H1 (cell line): ENCODE data around the gene TVP23A. TPM values are rescaled to one million over a fixed set of nuclear protein-coding genes. Genes with fewer than 3 reads are reported as not detected.

Experiments
- polyA plus RNA-seq, 7 experiments: library from polyadenylated mRNA; depleted of rRNA in 3 of 7; stranded (reverse) in 5 of 7; unstranded in 2 of 7; fragments of >200 nt in 5 of 7; fragments of 200-250 nt in 2 of 7; gene quantifications; 1 replicate in 5 of 7; 2 replicates in 1 of 7; 4 replicates in 1 of 7; pipeline versions ENCODE4 v1.2.1 to v1.2.3, GENCODE V29; 2011 to 2013; ENCODE audit warnings: missing spikeins in 2 of 7, mixed read lengths in 2 of 7
- total RNA-seq: library from RNA; stranded (reverse); fragmentation: NEBNext Ultra II Directional; extraction: Animal tissue kit (Norgen Biotek cat#: 25700); gene quantifications from 2 replicates; pipeline ENCODE4 v1.2.1, GENCODE V29; 2021
- TF ChIP-seq, protein P1 (sequence below): fragments of 300-600 bp; sonication (generic); IDR thresholded peaks from 2 replicates; pipeline ENCODE4 v1.7.1; 2012; ENCODE audit warnings: low read length, moderate library complexity, mild to moderate bottlenecking, inconsistent platforms; ENCODE audit not compliant: insufficient replicate concordance
- TF ChIP-seq, protein P2 (sequence below): IDR thresholded peaks from 2 replicates; pipeline ENCODE4 v1.6.1; 2011; ENCODE audit warnings: low read depth, mild to moderate bottlenecking, low read length; ENCODE audit not compliant: insufficient read depth

Gene TVP23A
- total and polyA plus RNA-seq, 2 of the 8 experiments (the other 6 are each of a cell fraction or from before 2014, with no cell fraction given) = 2.2 to 3.1 TPM

DNA sequence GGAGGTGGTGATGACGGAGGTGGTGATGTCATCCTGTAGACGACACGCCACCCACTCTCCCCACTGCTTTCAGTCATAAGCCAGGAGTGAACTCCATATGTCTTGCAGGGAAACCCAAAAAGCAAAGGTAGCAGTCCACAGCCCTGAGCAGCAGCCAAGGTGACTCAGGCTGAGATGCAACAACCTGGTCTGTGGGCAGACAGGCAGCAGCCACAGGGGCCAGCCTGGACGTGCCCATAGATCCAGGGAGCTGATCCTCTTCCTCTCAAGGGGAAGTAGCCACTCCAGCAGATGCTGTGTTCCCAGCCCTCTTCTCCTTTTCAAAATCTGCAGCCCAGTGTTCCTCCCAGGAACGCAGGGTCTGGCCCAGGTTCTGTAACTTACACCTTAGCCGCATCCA is 41.1 kb upstream of the TVP23A start (continued):
- TF ChIP-seq, protein P1, sequence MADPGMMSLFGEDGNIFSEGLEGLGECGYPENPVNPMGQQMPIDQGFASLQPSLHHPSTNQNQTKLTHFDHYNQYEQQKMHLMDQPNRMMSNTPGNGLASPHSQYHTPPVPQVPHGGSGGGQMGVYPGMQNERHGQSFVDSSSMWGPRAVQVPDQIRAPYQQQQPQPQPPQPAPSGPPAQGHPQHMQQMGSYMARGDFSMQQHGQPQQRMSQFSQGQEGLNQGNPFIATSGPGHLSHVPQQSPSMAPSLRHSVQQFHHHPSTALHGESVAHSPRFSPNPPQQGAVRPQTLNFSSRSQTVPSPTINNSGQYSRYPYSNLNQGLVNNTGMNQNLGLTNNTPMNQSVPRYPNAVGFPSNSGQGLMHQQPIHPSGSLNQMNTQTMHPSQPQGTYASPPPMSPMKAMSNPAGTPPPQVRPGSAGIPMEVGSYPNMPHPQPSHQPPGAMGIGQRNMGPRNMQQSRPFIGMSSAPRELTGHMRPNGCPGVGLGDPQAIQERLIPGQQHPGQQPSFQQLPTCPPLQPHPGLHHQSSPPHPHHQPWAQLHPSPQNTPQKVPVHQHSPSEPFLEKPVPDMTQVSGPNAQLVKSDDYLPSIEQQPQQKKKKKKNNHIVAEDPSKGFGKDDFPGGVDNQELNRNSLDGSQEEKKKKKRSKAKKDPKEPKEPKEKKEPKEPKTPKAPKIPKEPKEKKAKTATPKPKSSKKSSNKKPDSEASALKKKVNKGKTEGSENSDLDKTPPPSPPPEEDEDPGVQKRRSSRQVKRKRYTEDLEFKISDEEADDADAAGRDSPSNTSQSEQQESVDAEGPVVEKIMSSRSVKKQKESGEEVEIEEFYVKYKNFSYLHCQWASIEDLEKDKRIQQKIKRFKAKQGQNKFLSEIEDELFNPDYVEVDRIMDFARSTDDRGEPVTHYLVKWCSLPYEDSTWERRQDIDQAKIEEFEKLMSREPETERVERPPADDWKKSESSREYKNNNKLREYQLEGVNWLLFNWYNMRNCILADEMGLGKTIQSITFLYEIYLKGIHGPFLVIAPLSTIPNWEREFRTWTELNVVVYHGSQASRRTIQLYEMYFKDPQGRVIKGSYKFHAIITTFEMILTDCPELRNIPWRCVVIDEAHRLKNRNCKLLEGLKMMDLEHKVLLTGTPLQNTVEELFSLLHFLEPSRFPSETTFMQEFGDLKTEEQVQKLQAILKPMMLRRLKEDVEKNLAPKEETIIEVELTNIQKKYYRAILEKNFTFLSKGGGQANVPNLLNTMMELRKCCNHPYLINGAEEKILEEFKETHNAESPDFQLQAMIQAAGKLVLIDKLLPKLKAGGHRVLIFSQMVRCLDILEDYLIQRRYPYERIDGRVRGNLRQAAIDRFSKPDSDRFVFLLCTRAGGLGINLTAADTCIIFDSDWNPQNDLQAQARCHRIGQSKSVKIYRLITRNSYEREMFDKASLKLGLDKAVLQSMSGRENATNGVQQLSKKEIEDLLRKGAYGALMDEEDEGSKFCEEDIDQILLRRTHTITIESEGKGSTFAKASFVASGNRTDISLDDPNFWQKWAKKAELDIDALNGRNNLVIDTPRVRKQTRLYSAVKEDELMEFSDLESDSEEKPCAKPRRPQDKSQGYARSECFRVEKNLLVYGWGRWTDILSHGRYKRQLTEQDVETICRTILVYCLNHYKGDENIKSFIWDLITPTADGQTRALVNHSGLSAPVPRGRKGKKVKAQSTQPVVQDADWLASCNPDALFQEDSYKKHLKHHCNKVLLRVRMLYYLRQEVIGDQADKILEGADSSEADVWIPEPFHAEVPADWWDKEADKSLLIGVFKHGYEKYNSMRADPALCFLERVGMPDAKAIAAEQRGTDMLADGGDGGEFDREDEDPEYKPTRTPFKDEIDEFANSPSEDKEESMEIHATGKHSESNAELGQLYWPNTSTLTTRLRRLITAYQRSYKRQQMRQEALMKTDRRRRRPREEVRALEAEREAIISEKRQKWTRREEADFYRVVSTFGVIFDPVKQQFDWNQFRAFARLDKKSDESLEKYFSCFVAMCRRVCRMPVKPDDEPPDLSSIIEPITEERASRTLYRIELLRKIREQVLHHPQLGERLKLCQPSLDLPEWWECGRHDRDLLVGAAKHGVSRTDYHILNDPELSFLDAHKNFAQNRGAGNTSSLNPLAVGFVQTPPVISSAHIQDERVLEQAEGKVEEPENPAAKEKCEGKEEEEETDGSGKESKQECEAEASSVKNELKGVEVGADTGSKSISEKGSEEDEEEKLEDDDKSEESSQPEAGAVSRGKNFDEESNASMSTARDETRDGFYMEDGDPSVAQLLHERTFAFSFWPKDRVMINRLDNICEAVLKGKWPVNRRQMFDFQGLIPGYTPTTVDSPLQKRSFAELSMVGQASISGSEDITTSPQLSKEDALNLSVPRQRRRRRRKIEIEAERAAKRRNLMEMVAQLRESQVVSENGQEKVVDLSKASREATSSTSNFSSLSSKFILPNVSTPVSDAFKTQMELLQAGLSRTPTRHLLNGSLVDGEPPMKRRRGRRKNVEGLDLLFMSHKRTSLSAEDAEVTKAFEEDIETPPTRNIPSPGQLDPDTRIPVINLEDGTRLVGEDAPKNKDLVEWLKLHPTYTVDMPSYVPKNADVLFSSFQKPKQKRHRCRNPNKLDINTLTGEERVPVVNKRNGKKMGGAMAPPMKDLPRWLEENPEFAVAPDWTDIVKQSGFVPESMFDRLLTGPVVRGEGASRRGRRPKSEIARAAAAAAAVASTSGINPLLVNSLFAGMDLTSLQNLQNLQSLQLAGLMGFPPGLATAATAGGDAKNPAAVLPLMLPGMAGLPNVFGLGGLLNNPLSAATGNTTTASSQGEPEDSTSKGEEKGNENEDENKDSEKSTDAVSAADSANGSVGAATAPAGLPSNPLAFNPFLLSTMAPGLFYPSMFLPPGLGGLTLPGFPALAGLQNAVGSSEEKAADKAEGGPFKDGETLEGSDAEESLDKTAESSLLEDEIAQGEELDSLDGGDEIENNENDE = no peak
- TF ChIP-seq, protein P2, sequence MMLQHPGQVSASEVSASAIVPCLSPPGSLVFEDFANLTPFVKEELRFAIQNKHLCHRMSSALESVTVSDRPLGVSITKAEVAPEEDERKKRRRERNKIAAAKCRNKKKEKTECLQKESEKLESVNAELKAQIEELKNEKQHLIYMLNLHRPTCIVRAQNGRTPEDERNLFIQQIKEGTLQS = no peak
- TF ChIP-seq, all 59 proteins: peak for 0
